ENCODE data around the gene CDKAL1.

DNA sequence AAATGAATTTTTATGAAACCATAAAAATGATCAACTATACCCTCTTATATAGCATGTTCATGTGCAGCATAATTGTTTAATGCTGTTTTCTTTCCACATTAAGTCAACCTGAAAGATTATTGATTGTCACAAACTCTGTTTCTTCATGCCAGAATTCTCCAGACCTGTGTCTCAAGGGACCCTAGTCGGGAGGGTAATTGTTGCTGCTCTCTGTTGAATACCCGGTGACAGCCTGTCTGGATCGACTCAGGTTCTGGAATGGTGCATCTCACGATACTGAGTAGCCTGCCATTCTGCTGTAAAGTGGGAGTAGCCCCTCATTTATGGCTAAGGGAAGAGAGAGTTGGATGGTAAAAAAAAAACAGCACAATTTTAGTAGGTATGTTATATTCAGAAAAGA is 609.4 kb downstream of the CDKAL1 start:
- TF ChIP-seq, protein P1, sequence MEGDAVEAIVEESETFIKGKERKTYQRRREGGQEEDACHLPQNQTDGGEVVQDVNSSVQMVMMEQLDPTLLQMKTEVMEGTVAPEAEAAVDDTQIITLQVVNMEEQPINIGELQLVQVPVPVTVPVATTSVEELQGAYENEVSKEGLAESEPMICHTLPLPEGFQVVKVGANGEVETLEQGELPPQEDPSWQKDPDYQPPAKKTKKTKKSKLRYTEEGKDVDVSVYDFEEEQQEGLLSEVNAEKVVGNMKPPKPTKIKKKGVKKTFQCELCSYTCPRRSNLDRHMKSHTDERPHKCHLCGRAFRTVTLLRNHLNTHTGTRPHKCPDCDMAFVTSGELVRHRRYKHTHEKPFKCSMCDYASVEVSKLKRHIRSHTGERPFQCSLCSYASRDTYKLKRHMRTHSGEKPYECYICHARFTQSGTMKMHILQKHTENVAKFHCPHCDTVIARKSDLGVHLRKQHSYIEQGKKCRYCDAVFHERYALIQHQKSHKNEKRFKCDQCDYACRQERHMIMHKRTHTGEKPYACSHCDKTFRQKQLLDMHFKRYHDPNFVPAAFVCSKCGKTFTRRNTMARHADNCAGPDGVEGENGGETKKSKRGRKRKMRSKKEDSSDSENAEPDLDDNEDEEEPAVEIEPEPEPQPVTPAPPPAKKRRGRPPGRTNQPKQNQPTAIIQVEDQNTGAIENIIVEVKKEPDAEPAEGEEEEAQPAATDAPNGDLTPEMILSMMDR (IDR thresholded peaks at IDR 0.05) = no peak
- no peak for TF ChIP-seq POLR2A (IDR thresholded peaks at IDR 0.05)
